ENCODE measurements around the gene RALA.
"Not testable (repeated sequence)": the region's sequence is repeated elsewhere in the genome, so short reads cannot be mapped to it uniquely, and the experiment has no call there.

The RALA gene

DNA sequence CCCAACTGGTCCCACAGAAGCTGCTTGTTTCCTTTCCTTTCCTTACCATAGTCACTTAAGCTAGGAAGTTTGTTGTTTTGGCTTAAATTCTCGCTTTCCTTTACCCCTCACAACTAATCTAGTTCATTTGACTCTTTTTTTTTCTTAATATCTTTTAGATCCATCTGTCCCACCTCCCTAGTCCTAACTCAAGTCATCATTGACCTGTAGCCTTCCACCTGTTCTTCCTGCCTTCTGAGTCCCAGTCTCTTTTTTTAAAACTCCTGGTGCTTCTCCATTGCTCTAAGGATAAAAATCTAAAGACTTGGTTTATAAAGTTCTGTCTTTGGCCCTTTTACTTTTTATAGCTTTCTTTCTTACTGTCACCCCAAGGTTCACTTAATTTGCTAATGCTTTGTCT is 47.6 kb downstream of the RALA start:
- Histone ChIP-seq H3K27ac (no peak overlapping the region), H3K4me3 (no peak overlapping the region)
- DNase-seq (ENCODE audit: low spot score) = no peak
- TF ChIP-seq CTCF (IDR thresholded peaks at IDR 0.05) = no peak

DNA sequence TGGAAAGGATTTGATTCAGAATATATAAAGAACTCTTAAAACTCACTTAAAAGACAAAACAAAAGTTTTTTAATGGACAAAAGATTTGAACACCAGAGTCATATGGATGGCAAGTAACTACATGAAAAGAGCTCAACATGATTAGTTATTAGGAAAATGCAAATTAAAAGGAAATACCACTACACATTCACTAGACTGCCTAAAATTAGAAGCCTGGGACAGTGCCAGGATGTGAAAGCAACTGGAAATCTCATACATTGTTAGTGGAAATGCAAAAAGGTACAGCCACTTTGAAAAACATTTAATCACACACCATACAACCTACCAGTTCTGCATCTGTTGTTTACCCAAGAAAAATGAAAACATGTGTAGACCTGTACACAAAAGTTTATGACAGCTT is 48.8 kb downstream of the RALA start:
- TF ChIP-seq CTCF (IDR thresholded peaks at IDR 0.05) = no peak
- H3K4me3 ChIP-seq = no peak overlapping the region
- DNase-seq (ENCODE audit: low spot score) = no peak
- H3K27ac ChIP-seq = no peak overlapping the region

GRCh38 chr7:39673868-39674267 is 50.5 kb downstream of the RALA start:
- no peak for TF ChIP-seq CTCF (IDR thresholded peaks at IDR 0.05)
- DNase-seq (ENCODE audit: low spot score) = no peak
- H3K4me3 ChIP-seq = no peak overlapping the region
- H3K27ac ChIP-seq = peak overlapping the region in 1 of 2 donors; percentile 28

GRCh38 chr7:39674406-39674805 is 51.0 kb downstream of the RALA start:
- no peak for TF ChIP-seq CTCF (IDR thresholded peaks at IDR 0.05)
- peak overlapping the region in 1 of 2 donors; percentile 28 for H3K27ac ChIP-seq

GRCh38 chr7:39676346-39676745 is 53.0 kb downstream of the RALA start:
- no peak overlapping the region for H3K27ac ChIP-seq
- no peak for TF ChIP-seq CTCF (IDR thresholded peaks at IDR 0.05)
- no peak overlapping the region for H3K4me3 ChIP-seq
- no peak for DNase-seq (ENCODE audit: low spot score)

More at GRCh38 chr7:39674406-39674805, 51.0 kb downstream of the RALA start:
- H3K4me3 ChIP-seq = no peak overlapping the region
- no peak for DNase-seq (ENCODE audit: low spot score)

DNA sequence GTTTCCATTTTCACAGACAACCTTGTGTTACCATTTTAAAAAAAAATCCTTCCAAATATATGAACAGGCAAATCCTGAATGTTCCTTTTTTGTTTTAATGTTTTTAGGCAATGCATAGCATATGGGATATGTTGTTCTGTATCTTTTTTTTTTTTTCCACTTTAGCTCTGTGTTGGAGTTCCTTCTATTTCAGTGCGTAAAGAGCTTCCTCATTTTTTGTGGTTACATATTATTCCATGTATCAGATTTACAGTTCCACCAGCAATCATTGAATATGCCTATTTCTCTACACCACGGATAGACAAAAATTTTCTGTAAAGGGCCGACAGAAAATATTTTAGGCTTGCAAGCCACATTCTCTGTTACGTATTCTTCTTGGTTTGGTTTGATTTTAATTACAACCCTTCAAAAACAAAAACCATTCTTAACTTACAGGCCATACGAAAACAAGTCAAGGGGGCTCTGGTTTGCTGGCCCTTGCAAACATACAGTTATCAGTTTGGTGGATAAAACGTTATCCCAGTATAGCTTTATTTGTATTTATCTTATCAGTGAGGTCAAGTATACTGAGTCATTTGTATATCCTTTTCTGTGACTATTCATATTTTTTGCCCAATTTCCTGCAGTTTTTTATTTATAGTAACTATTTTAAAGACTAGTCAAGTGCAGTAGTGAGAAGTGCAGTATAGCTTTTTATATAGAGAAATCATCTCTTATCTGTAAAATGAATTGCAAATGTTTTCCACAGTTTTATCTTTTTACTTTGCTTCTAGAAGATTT is 55.7 kb downstream of the RALA start:
- H3K27ac ChIP-seq = no peak overlapping the region
- TF ChIP-seq CTCF (IDR thresholded peaks at IDR 0.05) = no peak
- no peak for DNase-seq (ENCODE audit: low spot score)
- no peak overlapping the region for H3K4me3 ChIP-seq

DNA sequence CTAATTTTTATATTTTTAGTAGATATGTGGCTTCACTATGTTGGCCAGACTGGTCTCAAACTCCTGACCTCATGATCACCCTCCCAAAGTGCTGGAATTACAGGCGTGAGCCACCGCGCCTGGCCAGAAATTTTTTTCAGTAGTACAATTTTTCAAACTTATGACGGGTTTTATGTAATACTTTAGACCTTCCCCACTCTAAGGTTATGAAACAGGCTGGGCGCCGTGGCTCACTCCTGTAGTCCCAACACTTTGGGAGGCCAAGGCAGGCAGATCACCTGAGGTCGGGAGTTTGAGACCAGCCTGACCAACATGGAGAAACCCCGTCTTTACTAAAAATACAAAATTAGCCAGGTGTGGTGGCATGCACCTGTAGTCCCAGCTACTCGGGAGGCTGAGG is 56.5 kb downstream of the RALA start:
- not testable (repeated sequence) for H3K4me3 ChIP-seq; DNase-seq (ENCODE audit: low spot score); H3K27ac ChIP-seq
